B cell (primary cell): Measurements from ENCODE around the gene CALM1. TPM values are rescaled to one million over a fixed set of nuclear protein-coding genes. Genes with fewer than 3 reads are reported as not detected.

Experiments used
- ATAC-seq: fragments of 200-7000 bp; cut with Tn5 transposase; one replicate; pipeline ENCODE4 v1.10.0; 2021; ENCODE audit warnings: low read depth, mild to moderate bottlenecking, moderate number of reproducible peaks, moderate library complexity
- CTCF ChIA-PET: fragments of 350-600 bp; sonication (Branson Sonifier 250); formaldehyde crosslinking; loops from one replicate; lab custom pipeline; 2021; ENCODE audit warnings: antibody characterized with exemption, inconsistent platforms; lab: Charles Lee
- POLR2A ChIA-PET: fragments of 350-600 bp; sonication (Branson Sonifier 250); formaldehyde crosslinking; loops from one replicate; lab custom pipeline; 2021; ENCODE audit warnings: antibody characterized with exemption; lab: Charles Lee
- DNase-seq: peaks from one replicate; pipeline ENCODE4 v3.0.0; 2013
- H2AFZ ChIP-seq: 2 replicates; pipeline ENCODE4 v1.6.1; 2012; ENCODE audit warnings: mild to moderate bottlenecking, low read depth, low read length; ENCODE audit not compliant: insufficient read depth, poor library complexity, severe bottlenecking
- H3K27ac ChIP-seq, 2 donors: 1 replicate in 1 of 2; 2 replicates in 1 of 2; pipeline ENCODE4 v1.5.1; 2012 to 2013; ENCODE audit warnings: low read length in 2 of 2, mild to moderate bottlenecking in 2 of 2, moderate library complexity in 1 of 2
- H3K27me3 ChIP-seq, 4 experiments: fragments of 200-600 bp in 1 of 4; sonication (generic) in 1 of 4; replicated peaks in 1 of 4; 1 replicate in 2 of 4; 2 replicates in 2 of 4; pipeline versions ENCODE4 v1.6.1 to v1.7.0; 2013 to 2016; ENCODE audit warnings: low read length in 3 of 4, mild to moderate bottlenecking in 2 of 4, mixed read lengths in 1 of 4, moderate library complexity in 1 of 4; ENCODE audit not compliant: insufficient read depth in 4 of 4, control insufficient read depth in 3 of 4; ENCODE audit errors: control extremely low read depth in 1 of 4
- H3K36me3 ChIP-seq, 2 experiments: replicated peaks in 1 of 2; 1 replicate in 1 of 2; 2 replicates in 1 of 2; pipeline versions ENCODE4 v1.6.1 to v1.7.1; 2013; ENCODE audit warnings: low read length in 1 of 2; ENCODE audit not compliant: insufficient read depth in 2 of 2, control insufficient read depth in 1 of 2; ENCODE audit errors: control extremely low read depth in 1 of 2, extremely low read depth in 1 of 2
- H3K4me1 ChIP-seq, 2 donors: fragments of 200-600 bp in 1 of 2; sonication (generic) in 1 of 2; 1 replicate in 1 of 2; 2 replicates in 1 of 2; pipeline versions ENCODE4 v1.5.1 to v1.6.1; 2013 to 2017; ENCODE audit warnings: low read length in 2 of 2; ENCODE audit not compliant: control insufficient read depth in 2 of 2, insufficient read depth in 2 of 2
- H3K4me2 ChIP-seq: replicated peaks from 2 replicates; pipeline ENCODE3; 2012; ENCODE audit warnings: mild to moderate bottlenecking, low read depth, low read length; ENCODE audit not compliant: poor library complexity, severe bottlenecking
- H3K4me3 ChIP-seq, 5 experiments: fragments of 200-600 bp in 1 of 5; sonication (generic) in 1 of 5; 1 replicate in 3 of 5; 2 replicates in 2 of 5; pipeline versions ENCODE4 v1.5.1 to v1.7.0; 2011 to 2016; ENCODE audit warnings: low read length in 4 of 5, mild to moderate bottlenecking in 4 of 5, low read depth in 2 of 5, control low read depth in 1 of 5, moderate library complexity in 1 of 5; ENCODE audit not compliant: insufficient read depth in 1 of 5; ENCODE audit errors: control extremely low read depth in 1 of 5, extremely low read depth in 1 of 5
- H3K79me2 ChIP-seq: fragments of 200-600 bp; sonication (generic); one replicate; pipeline ENCODE4 v1.6.0; 2016; ENCODE audit warnings: low read length; ENCODE audit not compliant: control insufficient read depth, insufficient read depth
- H3K9ac ChIP-seq: fragments of 200-600 bp; sonication (generic); 2 replicates; pipeline ENCODE4 v1.6.1; 2017; ENCODE audit warnings: mild to moderate bottlenecking, low read length, moderate library complexity
- H3K9me3 ChIP-seq, 3 donors: one replicate each; pipeline versions ENCODE4 v1.6.1 to v1.7.1; 2013; ENCODE audit warnings: low read length in 2 of 3; ENCODE audit not compliant: control insufficient read depth in 2 of 3, insufficient read depth in 1 of 3; ENCODE audit errors: control extremely low read depth in 1 of 3
- H4K20me1 ChIP-seq: 2 replicates; pipeline ENCODE4 v1.6.0; 2012; ENCODE audit warnings: mild to moderate bottlenecking, low read length; ENCODE audit not compliant: insufficient read depth, control insufficient read depth, poor library complexity, severe bottlenecking
- H3K27ac Mint-ChIP-seq: one replicate; pipeline ENCODE4 v1.8.0; 2021; ENCODE audit warnings: mixed read lengths
- H3K27me3 Mint-ChIP-seq: one replicate; pipeline ENCODE4 v1.8.0; 2021; ENCODE audit warnings: mixed read lengths
- H3K4me1 Mint-ChIP-seq: one replicate; pipeline ENCODE4 v1.8.0; 2021; ENCODE audit warnings: mixed read lengths
- H3K4me3 Mint-ChIP-seq: one replicate; pipeline ENCODE4 v1.8.0; 2021; ENCODE audit warnings: mixed read lengths
- H3K9me3 Mint-ChIP-seq: one replicate; pipeline ENCODE4 v1.8.0; 2022; ENCODE audit warnings: mixed read lengths; ENCODE audit not compliant: insufficient read depth
- EZH2 ChIP-seq: IDR thresholded peaks from 2 replicates; pipeline ENCODE4 v1.6.1; 2012; ENCODE audit warnings: borderline replicate concordance, low read depth, mild to moderate bottlenecking, moderate library complexity, low read length; ENCODE audit not compliant: insufficient read depth, poor library complexity, severe bottlenecking
- WGBS: methylation state at CpG from one replicate; pipeline ENCODE4 v1.1.5; 2013; ENCODE audit warnings: missing lambda C conversion rate; ENCODE audit not compliant: insufficient coverage; 5-methylcytosine and 5-hydroxymethylcytosine counted together
- intact Hi-C: fragments of 100-400 bp; cut with micrococcal nuclease; formaldehyde crosslinking; loops from one replicate; pipeline ENCODE4 v1.10.0; 2022
- polyA plus RNA-seq: library from polyadenylated mRNA; depleted of rRNA; stranded (reverse); fragments of >200 nt; gene quantifications from 2 replicates; pipeline ENCODE4 v1.2.3, GENCODE V29; 2012
- total RNA-seq, 2 donors: library from RNA; stranded (reverse); fragments of 120-200 nt in 1 of 2; gene quantifications; 1 replicate in 1 of 2; 2 replicates in 1 of 2; pipeline versions ENCODE4 v1.2.3 to v1.2.4, GENCODE V29; 2013 to 2022
- TF ChIP-seq, protein P1 (sequence below): fragments of 200-600 bp; IDR thresholded peaks from one replicate; pipeline ENCODE4 v1.8.0; 2022; ENCODE audit warnings: antibody characterized with exemption, mild to moderate bottlenecking

CALM1 gene
- total and polyA plus RNA-seq, 2 donors (not counting 1 experiment from before 2014, with no cell fraction given): 264 to 267 TPM

DNA sequence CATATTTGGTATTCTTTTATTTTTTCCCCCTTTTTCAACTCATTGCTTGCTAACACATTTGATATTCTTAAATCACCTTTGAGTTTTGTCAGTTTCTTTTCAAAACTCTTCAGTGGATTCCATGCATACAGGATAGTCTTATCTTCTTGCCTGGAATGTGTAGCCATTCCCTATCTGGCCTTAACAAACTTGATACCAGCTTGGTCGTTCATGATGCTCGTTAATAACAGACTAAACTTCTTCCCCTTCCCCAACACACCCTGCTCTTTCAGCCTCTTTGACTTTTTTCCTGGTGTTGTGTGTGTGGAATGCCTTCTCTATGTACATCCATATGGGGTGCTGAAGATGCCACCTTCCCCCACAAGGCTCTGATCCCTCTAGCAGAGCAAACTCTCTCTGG, 17.7 kb upstream of the CALM1 start:
- Mint-ChIP-seq H3K4me1 (peaks cover 5% of the 10 kb centered on the region), H3K9me3 (no peaks in the 10 kb centered on the region), H3K4me3 (no peak overlapping the region), H3K27me3 (no peaks in the 10 kb centered on the region), H3K27ac (no peak overlapping the region)
- H3K9me3 ChIP-seq: no peaks in the 10 kb centered on the region
- H3K9ac ChIP-seq: no peak overlapping the region
- intact Hi-C loops: no loop called here
- TF ChIP-seq, protein P1, sequence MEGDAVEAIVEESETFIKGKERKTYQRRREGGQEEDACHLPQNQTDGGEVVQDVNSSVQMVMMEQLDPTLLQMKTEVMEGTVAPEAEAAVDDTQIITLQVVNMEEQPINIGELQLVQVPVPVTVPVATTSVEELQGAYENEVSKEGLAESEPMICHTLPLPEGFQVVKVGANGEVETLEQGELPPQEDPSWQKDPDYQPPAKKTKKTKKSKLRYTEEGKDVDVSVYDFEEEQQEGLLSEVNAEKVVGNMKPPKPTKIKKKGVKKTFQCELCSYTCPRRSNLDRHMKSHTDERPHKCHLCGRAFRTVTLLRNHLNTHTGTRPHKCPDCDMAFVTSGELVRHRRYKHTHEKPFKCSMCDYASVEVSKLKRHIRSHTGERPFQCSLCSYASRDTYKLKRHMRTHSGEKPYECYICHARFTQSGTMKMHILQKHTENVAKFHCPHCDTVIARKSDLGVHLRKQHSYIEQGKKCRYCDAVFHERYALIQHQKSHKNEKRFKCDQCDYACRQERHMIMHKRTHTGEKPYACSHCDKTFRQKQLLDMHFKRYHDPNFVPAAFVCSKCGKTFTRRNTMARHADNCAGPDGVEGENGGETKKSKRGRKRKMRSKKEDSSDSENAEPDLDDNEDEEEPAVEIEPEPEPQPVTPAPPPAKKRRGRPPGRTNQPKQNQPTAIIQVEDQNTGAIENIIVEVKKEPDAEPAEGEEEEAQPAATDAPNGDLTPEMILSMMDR: no peak
- TF ChIP-seq EZH2: no peak
- DNase-seq (no peak), ATAC-seq (no peak)
- no peaks in the 10 kb centered on the region for H3K27me3 ChIP-seq
- peaks cover 9 to 19% of the 10 kb centered on the region in 2 donors for H3K4me1 ChIP-seq
- H2AFZ ChIP-seq: no peak overlapping the region
- H3K27ac ChIP-seq: no peak overlapping the region
- H4K20me1 ChIP-seq: no peaks in the 10 kb centered on the region
- ChIA-PET CTCF (no interaction called here), POLR2A (no interaction called here)
- no peak overlapping the region for H3K4me3 ChIP-seq
- H3K4me2 ChIP-seq: no peak overlapping the region
- peaks cover 4% of the 10 kb centered on the region for H3K79me2 ChIP-seq
- no peaks in the 10 kb centered on the region for H3K36me3 ChIP-seq
- no CpG with 5 or more reads among the region's 2 CpGs for WGBS

DNA sequence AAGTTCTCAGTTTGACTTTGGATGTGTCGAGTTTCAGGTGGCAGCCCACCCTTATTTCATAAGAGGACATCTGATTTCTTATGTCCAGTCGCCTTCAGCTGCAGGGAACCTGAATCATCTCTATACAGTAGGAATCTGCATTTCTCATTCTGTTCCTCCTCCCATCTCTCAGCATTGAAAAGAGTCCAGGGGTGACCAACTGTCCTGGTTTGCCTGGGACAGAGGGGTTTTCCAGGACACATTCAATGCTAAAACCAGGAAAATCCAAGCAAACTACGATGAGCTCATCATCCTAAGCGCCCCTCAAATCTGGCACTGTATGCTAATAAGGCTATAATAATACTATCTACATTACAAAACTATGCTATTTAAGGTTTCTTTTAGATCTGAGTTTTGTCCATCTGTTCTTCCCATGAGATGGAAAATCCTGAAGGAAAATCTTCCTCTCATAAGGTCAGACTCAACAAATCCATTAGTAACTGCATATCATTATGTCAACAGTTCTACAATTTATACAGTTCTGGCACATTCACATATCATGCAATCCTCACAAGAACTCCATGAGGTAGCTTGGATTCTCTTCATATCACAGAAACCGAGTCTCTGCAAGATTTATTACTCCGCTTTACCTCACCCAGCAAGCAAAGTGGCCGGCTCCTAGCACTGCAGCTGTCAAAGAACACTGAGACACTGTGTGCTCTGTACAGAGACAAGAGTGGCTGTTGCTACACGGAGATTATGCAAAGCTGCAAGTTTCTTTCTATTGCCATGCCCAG, 15.6 kb upstream of the CALM1 start:
- Histone ChIP-seq H4K20me1 (no peaks in the 10 kb centered on the region), H3K27ac (no peak overlapping the region), H3K9me3 (no peaks in the 10 kb centered on the region), H2AFZ (no peak overlapping the region), H3K27me3 (no peaks in the 10 kb centered on the region), H3K4me2 (no peak overlapping the region), H3K79me2 (peaks cover 4% of the 10 kb centered on the region), H3K36me3 (no peaks in the 10 kb centered on the region), H3K4me1 (peaks cover 15 to 24% of the 10 kb centered on the region in 2 donors), H3K9ac (no peak overlapping the region), H3K4me3 (no peak overlapping the region)
- intact Hi-C loops: loop anchor here (10.0 kb wide), 1 partner anchor 1076 kb away; no protein-coding TSS in a partner anchor
- Mint-ChIP-seq H3K4me3 (no peak overlapping the region), H3K9me3 (no peaks in the 10 kb centered on the region), H3K27me3 (no peaks in the 10 kb centered on the region), H3K4me1 (peaks cover 12% of the 10 kb centered on the region), H3K27ac (no peak overlapping the region)
- 85% methylated on average over 4 of the region's 8 CpGs for WGBS
- TF ChIP-seq, protein P1: no peak
- TF ChIP-seq EZH2: no peak
- ATAC-seq (no peak), DNase-seq (peak; percentile 13)
- ChIA-PET CTCF (interaction anchor here (3.8 to 4.5 kb wide), 2 partner anchors 15 to 18 kb away, joined by 28 to 36 read pairs; partner anchors contain the start of gene CALM1), POLR2A (interaction anchor here (2.1 to 5.1 kb wide), 3 partner anchors 14 to 377 kb away, joined by 10 to 117 read pairs (median 32); partner anchors contain the start of gene CALM1)
